ENCODE data around the gene ARHGAP9. TPM values are rescaled to one million over a fixed set of nuclear protein-coding genes. Genes with fewer than 3 reads are reported as not detected.

Gene ARHGAP9
- total and polyA plus RNA-seq, 12 donors, result 0.83 to 17.7 (median 3.8) TPM

GRCh38 chr12:57489157-57489641, 9.5 kb upstream of the ARHGAP9 start:
- Histone ChIP-seq H3K4me1 (peaks cover 9 to 21% (median 13%) of the 10 kb centered on the region in 9 donors), H3K27ac (no peak overlapping the region), H3K27me3 (no peaks in the 10 kb centered on the region), H3K9me3 (no peaks in the 10 kb centered on the region), H3K4me3 (peak overlapping the region in 7 of 10 donors; percentile 67 to 96 (median 82)), H3K36me3 (peaks cover 0 to 44% (median 23%) of the 10 kb centered on the region in 9 donors)
- intact Hi-C loops (cut with DNase I), result loop anchor here in 1 of 10 donors (2.0 kb wide), 1 partner anchor 26 kb away; no protein-coding TSS in a partner anchor
- DNase-seq (no peak), ATAC-seq (no peak)
- TF ChIP-seq CTCF (IDR thresholded peaks at IDR 0.05), result no peak
- WGBS, 2 donors, result 89 to 91% methylated on average over 5 of the region's 5 CpGs

DNA sequence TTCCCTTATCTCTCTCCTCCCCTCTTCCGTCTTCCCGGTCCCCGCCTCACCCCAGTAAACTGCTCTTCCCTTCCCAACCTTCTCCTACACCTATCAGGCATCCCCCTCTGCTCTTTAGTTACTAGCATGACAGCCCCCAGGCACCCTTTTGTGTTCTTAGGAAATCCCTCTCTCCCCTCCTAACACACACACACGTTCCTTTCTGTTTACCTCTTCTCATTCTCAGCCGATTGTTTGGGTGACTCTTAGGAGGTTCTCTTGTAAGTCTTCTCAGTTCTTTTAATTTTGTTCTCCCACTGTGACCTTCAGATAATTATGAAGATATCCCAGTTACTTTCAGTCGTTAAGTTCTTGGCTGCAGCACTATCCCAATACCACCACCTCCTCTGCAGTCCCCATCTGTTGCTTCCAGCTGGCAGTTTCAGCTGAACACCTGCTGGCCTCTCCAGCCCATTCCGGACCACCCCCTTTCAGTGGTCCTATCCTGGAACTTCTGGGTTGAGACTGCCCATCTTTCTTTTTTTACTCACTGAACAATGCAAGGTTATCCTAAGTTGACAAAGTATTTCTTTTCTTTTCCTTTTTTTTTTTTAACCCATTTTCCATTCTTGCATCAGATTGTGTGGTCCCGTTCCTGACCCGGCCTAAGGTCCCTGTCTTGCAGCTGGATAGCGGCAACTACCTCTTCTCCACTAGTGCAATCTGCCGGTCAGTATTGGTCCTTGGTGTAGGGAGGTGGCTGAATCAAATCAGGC, 8.9 kb upstream of the ARHGAP9 start:
- intact Hi-C loops (cut with DNase I), result loop anchor here in 1 of 10 donors (2.0 kb wide), 1 partner anchor 26 kb away; no protein-coding TSS in a partner anchor
- Histone ChIP-seq H3K9me3 (no peaks in the 10 kb centered on the region), H3K27me3 (no peaks in the 10 kb centered on the region), H3K4me3 (peak overlapping the region; percentile 67 to 96 (median 84)), H3K4me1 (peaks cover 9 to 21% (median 13%) of the 10 kb centered on the region in 9 donors), H3K36me3 (peaks cover 0 to 41% (median 23%) of the 10 kb centered on the region in 9 donors), H3K27ac (peak overlapping the region in 9 of 10 donors; percentile 23 to 90 (median 73))
- 32 to 38% methylated on average over 11 of the region's 11 CpGs for WGBS, 2 donors
- TF ChIP-seq CTCF (IDR thresholded peaks at IDR 0.05), result no peak
- DNase-seq (no peak), ATAC-seq (peak in 3 of 8 donors; percentile 1 to 23 (median 21))

DNA sequence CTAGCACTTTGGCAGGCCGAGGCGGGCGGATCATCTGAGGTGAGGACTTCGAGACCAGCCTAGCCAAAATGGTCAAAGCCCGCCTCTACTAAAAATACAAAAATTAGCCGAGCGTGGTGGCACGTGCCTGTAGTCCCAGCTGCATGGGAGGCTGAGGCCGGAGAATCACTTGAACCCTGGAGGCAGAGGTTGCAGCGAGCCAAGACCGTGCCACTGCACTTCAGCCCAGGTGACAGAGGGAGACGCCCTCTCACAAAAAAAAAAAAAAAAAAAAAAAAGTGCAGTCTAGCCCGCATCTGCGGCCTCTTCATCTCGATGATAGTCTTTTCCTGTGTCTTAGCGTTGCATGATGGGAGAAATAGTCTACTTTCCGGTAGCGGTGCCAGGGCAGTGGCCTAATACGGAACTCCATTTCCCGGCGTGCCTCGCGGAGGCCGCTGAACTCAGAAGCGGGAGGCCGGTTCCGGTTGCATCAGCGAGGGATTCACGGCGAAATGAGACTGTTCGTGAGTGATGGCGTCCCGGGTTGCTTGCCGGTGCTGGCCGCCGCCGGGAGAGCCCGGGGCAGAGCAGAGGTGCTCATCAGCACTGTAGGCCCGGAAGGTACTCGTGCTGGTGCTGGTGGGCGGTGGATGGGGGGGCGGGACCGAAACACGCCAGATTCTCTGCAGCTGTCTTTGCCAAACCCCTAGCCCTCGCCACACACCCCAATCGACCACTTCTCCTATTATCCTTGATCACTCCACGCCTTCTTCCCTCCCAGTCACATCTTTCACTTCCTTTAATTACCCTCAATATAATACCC, 8.1 kb upstream of the ARHGAP9 start, which contains the start of gene MARS1:
MARS1 (plus strand) TSS at position 472 of the 805 bp plus-strand sequence; CDS start at position 495, 23 bp downstream.
- intact Hi-C loops (cut with DNase I), result loop anchor here in 2 of 10 donors (1.0 to 2.0 kb wide), 2 partner anchors 27 to 33 kb away; partner anchors contain the start of gene DDIT3 (in 1 of the 2)
- Histone ChIP-seq H3K4me3 (peak within 1 kb of the TSS; percentile 67 to 96 (median 84)), H3K27me3 (no peaks in the 10 kb centered on the region), H3K27ac (peak within 1 kb of the TSS in 9 of 10 donors; percentile 36 to 90 (median 73)), H3K36me3 (peaks cover 0 to 38% (median 23%) of the 10 kb centered on the region in 9 donors), H3K9me3 (no peaks in the 10 kb centered on the region), H3K4me1 (peaks cover 9 to 21% (median 13%) of the 10 kb centered on the region in 9 donors)
- peak; percentile 95 to 99 (median 99) for ATAC-seq
- DNase-seq, result peak; percentile 90 to 95
- TF ChIP-seq CTCF (IDR thresholded peaks at IDR 0.05), result peak in 2 of 9 donors; percentile 11 to 26
- 8 to 10% methylated on average over 47 of the region's 47 CpGs for WGBS, 2 donors
